Panc1 (cell line): ENCODE results near the gene PROSER3. TPM values are rescaled to one million over a fixed set of nuclear protein-coding genes. Genes with fewer than 3 reads are reported as not detected.
A peak's percentile ranks its signal among the peaks of the same experiment; 100 is the strongest.

Experiments used
- ATAC-seq: fragments of 200-7000 bp; cut with Tn5 transposase; 2 replicates; pipeline ENCODE4 v1.9.1; 2020; ENCODE audit warnings: mild to moderate bottlenecking, moderate library complexity
- BruUV-seq: library from RNA; stranded (reverse); fragments of 400-500 nt; replicated peaks from 2 replicates; lab custom pipeline; 2021; lab: Mats Ljungman, UMichigan
- CTCF ChIA-PET: fragments of 300-600 bp; sonication (Branson Sonifier 250); formaldehyde crosslinking; loops from one replicate; lab custom pipeline; 2022; ENCODE audit warnings: antibody characterized with exemption; lab: Charles Lee
- POLR2A ChIA-PET: fragments of 300-600 bp; sonication (Branson Sonifier 250); formaldehyde crosslinking; loops from one replicate; lab custom pipeline; 2022; ENCODE audit warnings: antibody characterized with exemption; lab: Charles Lee
- DNase-seq: peaks from one replicate; pipeline ENCODE4 v3.0.0-alpha.2; 2010; ENCODE audit warnings: low read depth, low spot score
- H3K27ac ChIP-seq: 2 replicates; pipeline ENCODE4 v1.5.1; 2011; ENCODE audit warnings: mild to moderate bottlenecking, low read length, inconsistent platforms
- H3K27me3 ChIP-seq: fragments of 200-500 bp; sonication (Bioruptor generic); 2 replicates; pipeline ENCODE4 v1.6.0; 2014; ENCODE audit warnings: low read length, inconsistent platforms; ENCODE audit not compliant: control insufficient read depth, insufficient read depth
- H3K36me3 ChIP-seq: fragments of 200-500 bp; sonication (Bioruptor generic); 2 replicates; pipeline ENCODE4 v1.5.1; 2014; ENCODE audit warnings: inconsistent platforms, mild to moderate bottlenecking, low read length, moderate library complexity; ENCODE audit not compliant: control insufficient read depth, insufficient read depth
- H3K4me1 ChIP-seq: 2 replicates; pipeline ENCODE4 v1.5.1; 2011; ENCODE audit warnings: inconsistent platforms, mild to moderate bottlenecking, low read length, moderate library complexity; ENCODE audit not compliant: control insufficient read depth, insufficient read depth
- H3K4me3 ChIP-seq, 2 experiments: 2 replicates each; pipeline ENCODE4 v1.5.1; 2011 to 2012; ENCODE audit warnings: low read depth in 2 of 2, low read length in 2 of 2, mild to moderate bottlenecking in 2 of 2, inconsistent platforms in 1 of 2, moderate library complexity in 1 of 2
- H3K9me3 ChIP-seq: fragments of 200-500 bp; sonication (Bioruptor generic); 2 replicates; pipeline ENCODE4 v1.5.1; 2014; ENCODE audit warnings: low read depth, mild to moderate bottlenecking, inconsistent platforms, low read length, moderate library complexity; ENCODE audit not compliant: control insufficient read depth, insufficient read depth
- POLR2AphosphoS5 ChIP-seq: IDR thresholded peaks from 2 replicates; pipeline ENCODE4 v1.6.1; 2012; ENCODE audit warnings: mild to moderate bottlenecking, low read depth, low read length, moderate library complexity
- SIN3A ChIP-seq: IDR thresholded peaks from 2 replicates; pipeline ENCODE4 v1.6.1; 2012; ENCODE audit warnings: low read depth, mild to moderate bottlenecking, low read length, moderate library complexity, borderline replicate concordance; ENCODE audit not compliant: insufficient read depth
- TCF7L2 ChIP-seq: IDR thresholded peaks from 2 replicates; pipeline ENCODE4 v1.6.1; 2011; ENCODE audit warnings: mild to moderate bottlenecking, low read depth, low read length, inconsistent platforms
- in situ Hi-C: cut with HindIII; loops from 2 replicates; pipeline ENCODE4 v1.10.0; 2016; ENCODE audit warnings: low sequenced_read_pairs, low pct_unique_long_range_greater_than_20kb
- intact Hi-C: fragments of 100-400 bp; cut with micrococcal nuclease; formaldehyde crosslinking; loops from one replicate; pipeline ENCODE4 v1.10.0; 2022; ENCODE audit not compliant: unreplicated experiment
- total RNA-seq: library from RNA; stranded (reverse); gene quantifications from one replicate; pipeline ENCODE4 v1.2.1, GENCODE V29; 2021; ENCODE audit not compliant: unreplicated experiment
- TF ChIP-seq, protein P1 (sequence below), 2 experiments: IDR thresholded peaks; 2 replicates each; pipeline ENCODE4 v1.6.1; 2011 to 2012; ENCODE audit warnings: low read depth in 2 of 2, control low read depth in 1 of 2, low read length in 1 of 2, mild to moderate bottlenecking in 1 of 2, moderate library complexity in 1 of 2; ENCODE audit not compliant: insufficient read depth in 1 of 2
- TF ChIP-seq, protein P2 (sequence below): fragments of 450-650 bp; IDR thresholded peaks from 2 replicates; pipeline ENCODE4 v1.5.1; 2017; ENCODE audit warnings: mild to moderate bottlenecking

The PROSER3 gene
- total RNA-seq, 1 experiment from 2014 or later, result 63.9 TPM

DNA sequence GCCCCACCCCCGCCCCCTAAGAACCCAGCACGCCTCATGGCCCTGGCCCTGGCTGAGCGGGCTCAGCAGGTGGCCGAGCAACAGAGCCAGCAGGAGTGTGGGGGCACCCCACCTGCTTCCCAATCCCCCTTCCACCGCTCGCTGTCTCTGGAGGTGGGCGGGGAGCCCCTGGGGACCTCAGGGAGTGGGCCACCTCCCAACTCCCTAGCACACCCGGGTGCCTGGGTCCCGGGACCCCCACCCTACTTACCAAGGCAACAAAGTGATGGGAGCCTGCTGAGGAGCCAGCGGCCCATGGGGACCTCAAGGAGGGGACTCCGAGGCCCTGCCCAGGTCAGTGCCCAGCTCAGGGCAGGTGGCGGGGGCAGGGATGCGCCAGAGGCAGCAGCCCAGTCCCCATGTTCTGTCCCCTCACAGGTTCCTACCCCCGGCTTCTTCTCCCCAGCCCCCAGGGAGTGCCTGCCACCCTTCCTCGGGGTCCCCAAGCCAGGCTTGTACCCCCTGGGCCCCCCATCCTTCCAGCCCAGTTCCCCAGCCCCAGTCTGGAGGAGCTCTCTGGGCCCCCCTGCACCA is 29.3 kb downstream of the PROSER3 start:
- no peak overlapping the region for H3K4me3 ChIP-seq
- H3K27ac ChIP-seq, result no peak overlapping the region
- H3K36me3 ChIP-seq, result no peaks in the 10 kb centered on the region
- no peaks in the 10 kb centered on the region for H3K27me3 ChIP-seq
- DNase-seq (no peak), ATAC-seq (no peak)
- H3K9me3 ChIP-seq, result no peaks in the 10 kb centered on the region
- no peaks in the 10 kb centered on the region; the same call in 1 of the 2 replicates for H3K4me1 ChIP-seq
- BruUV-seq, result no TSS peak
- CTCF ChIA-PET, result no interaction called here
- intact Hi-C loops, result no loop called here
- POLR2A ChIA-PET, result no interaction called here
- TF ChIP-seq, protein P1, sequence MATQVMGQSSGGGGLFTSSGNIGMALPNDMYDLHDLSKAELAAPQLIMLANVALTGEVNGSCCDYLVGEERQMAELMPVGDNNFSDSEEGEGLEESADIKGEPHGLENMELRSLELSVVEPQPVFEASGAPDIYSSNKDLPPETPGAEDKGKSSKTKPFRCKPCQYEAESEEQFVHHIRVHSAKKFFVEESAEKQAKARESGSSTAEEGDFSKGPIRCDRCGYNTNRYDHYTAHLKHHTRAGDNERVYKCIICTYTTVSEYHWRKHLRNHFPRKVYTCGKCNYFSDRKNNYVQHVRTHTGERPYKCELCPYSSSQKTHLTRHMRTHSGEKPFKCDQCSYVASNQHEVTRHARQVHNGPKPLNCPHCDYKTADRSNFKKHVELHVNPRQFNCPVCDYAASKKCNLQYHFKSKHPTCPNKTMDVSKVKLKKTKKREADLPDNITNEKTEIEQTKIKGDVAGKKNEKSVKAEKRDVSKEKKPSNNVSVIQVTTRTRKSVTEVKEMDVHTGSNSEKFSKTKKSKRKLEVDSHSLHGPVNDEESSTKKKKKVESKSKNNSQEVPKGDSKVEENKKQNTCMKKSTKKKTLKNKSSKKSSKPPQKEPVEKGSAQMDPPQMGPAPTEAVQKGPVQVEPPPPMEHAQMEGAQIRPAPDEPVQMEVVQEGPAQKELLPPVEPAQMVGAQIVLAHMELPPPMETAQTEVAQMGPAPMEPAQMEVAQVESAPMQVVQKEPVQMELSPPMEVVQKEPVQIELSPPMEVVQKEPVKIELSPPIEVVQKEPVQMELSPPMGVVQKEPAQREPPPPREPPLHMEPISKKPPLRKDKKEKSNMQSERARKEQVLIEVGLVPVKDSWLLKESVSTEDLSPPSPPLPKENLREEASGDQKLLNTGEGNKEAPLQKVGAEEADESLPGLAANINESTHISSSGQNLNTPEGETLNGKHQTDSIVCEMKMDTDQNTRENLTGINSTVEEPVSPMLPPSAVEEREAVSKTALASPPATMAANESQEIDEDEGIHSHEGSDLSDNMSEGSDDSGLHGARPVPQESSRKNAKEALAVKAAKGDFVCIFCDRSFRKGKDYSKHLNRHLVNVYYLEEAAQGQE (IDR thresholded peaks at IDR 0.05; ENCODE audit: insufficient read depth in 1 of 2, low read depth in 2 of 2, low read length in 1 of 2), result no peak
- no peak for TF ChIP-seq POLR2AphosphoS5
- TF ChIP-seq, protein P2, sequence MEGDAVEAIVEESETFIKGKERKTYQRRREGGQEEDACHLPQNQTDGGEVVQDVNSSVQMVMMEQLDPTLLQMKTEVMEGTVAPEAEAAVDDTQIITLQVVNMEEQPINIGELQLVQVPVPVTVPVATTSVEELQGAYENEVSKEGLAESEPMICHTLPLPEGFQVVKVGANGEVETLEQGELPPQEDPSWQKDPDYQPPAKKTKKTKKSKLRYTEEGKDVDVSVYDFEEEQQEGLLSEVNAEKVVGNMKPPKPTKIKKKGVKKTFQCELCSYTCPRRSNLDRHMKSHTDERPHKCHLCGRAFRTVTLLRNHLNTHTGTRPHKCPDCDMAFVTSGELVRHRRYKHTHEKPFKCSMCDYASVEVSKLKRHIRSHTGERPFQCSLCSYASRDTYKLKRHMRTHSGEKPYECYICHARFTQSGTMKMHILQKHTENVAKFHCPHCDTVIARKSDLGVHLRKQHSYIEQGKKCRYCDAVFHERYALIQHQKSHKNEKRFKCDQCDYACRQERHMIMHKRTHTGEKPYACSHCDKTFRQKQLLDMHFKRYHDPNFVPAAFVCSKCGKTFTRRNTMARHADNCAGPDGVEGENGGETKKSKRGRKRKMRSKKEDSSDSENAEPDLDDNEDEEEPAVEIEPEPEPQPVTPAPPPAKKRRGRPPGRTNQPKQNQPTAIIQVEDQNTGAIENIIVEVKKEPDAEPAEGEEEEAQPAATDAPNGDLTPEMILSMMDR, result no peak
- no peak for TF ChIP-seq SIN3A
- TF ChIP-seq TCF7L2, result no peak
- in situ Hi-C loops, result no loop called here

DNA sequence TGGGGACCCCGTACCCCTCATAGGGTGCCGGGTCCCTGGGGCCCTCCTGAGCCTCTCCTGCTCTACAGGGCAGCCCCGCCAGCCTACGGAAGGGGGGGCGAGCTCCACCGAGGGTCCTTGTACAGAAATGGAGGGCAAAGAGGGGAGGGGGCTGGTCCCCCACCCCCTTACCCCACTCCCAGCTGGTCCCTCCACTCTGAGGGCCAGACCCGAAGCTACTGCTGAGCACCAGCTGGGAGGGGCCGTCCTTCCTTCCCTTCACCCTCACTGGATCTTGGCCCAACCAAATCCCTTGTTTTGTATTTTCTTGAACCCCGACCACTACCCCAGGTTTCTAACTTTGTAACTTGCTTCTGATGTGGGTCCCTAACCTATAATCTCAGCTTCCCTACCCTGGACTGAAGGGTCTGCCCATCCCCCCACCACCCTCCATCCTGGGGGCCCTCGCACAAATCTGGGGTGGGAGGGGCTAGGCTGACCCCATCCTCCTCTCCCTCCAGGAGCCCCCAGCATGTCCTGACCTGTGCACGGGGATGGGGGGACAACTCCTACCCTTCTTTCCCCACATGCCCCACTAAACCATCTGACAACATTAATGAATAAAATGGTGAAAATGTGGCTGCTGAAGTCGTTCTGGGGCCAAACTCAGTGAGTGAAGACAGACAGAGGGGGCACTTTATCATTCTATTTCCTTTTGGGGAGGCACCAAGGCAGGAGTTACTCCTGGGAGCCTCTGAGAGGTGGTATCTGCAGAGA is 30.4 kb downstream of the PROSER3 start:
- in situ Hi-C loops (no loop called here), intact Hi-C loops (no loop called here)
- ChIA-PET CTCF (no interaction called here), POLR2A (no interaction called here)
- Histone ChIP-seq H3K27ac (no peak overlapping the region), H3K4me1 (no peaks in the 10 kb centered on the region; the same call in 1 of the 2 replicates), H3K9me3 (no peaks in the 10 kb centered on the region), H3K27me3 (no peaks in the 10 kb centered on the region), H3K4me3 (no peak overlapping the region), H3K36me3 (no peaks in the 10 kb centered on the region)
- ATAC-seq, result no peak
- BruUV-seq, result TSS peak; percentile 66
- no peak for TF ChIP-seq SIN3A
- DNase-seq, result no peak
